ENCODE data around the gene TADA2B.

The TADA2B gene

DNA sequence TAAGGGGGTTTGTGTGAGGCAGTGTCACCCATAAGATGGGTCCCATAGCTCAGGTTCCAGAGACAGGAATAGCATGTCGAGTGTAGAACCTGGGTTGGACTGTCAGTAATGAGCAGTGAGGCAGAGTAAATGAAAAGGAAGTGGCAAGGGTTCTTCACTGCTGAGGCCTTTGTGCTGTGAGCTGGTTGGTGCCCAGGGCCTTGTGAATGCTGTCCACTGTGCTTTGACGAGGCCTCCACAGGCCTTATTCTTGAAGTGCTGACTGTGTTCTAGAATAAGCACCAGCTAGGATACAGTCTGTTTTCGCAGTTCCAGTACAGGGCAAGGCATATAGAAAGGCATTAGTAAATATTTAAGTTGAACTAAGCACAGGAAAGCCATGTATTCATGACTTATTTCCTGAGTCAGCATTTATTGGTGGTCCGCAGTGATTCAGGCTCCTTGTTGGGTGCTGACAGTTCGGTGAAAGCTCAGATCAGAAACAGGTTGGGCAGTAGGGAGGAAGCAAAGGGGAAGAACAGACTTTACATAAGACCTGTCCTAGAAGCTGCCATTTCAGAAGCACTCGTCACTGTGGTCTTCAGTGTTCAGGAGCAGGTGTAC, 25.6 kb upstream of the TADA2B start:
- Histone ChIP-seq H3K18ac (ENCODE audit: low read depth in 1 of 2, low read length in 2 of 2) (no peak overlapping the region), H2AK5ac (ENCODE audit: low read length, severe bottlenecking) (no peak overlapping the region), H3K9me3 (ENCODE audit: control insufficient read depth, low read length) (no peaks in the 10 kb centered on the region), H2BK120ac (ENCODE audit: low read depth, low read length) (no peak overlapping the region), H2BK5ac (ENCODE audit: low read depth, low read length, poor library complexity, severe bottlenecking) (no peak overlapping the region), H4K91ac (ENCODE audit: low read length) (no peak overlapping the region), H3K4me1 (ENCODE audit: control insufficient read depth, insufficient read depth, low read depth, low read length) (peaks cover 31% of the 10 kb centered on the region), H3K36me3 (ENCODE audit: control insufficient read depth in 1 of 2, insufficient read depth in 2 of 2, low read depth in 1 of 2, low read length in 2 of 2) (peaks cover 51 to 74% of the 10 kb centered on the region in 2 experiments), H2AFZ (ENCODE audit: low read depth, low read length) (no peak overlapping the region), H4K8ac (ENCODE audit: low read length) (no peak overlapping the region), H3K4ac (ENCODE audit: low read depth in 1 of 2, low read length in 2 of 2) (no peak overlapping the region), H3K4me3 (ENCODE audit: insufficient read depth in 1 of 2, low read depth in 1 of 2, low read length in 2 of 2) (no peak overlapping the region), H3K23ac (ENCODE audit: low read length in 2 of 2) (no peak overlapping the region), H3K79me1 (replicated peaks; ENCODE audit: low read length, poor library complexity, severe bottlenecking) (peaks cover 14% of the 10 kb centered on the region), H2BK12ac (ENCODE audit: low read length in 2 of 2) (no peak overlapping the region), H3K14ac (ENCODE audit: low read length in 2 of 2) (no peak overlapping the region), H3K4me2 (ENCODE audit: low read length, poor library complexity, severe bottlenecking) (no peak overlapping the region), H3K27ac (ENCODE audit: low read length, poor library complexity, severe bottlenecking) (no peak overlapping the region), H3K9ac (ENCODE audit: low read length) (no peak overlapping the region), H3K27me3 (ENCODE audit: control insufficient read depth in 1 of 2, insufficient read depth in 1 of 2, low read length in 2 of 2) (no peaks in the 10 kb centered on the region), H2BK15ac (ENCODE audit: low read depth, poor library complexity, severe bottlenecking) (no peak overlapping the region)
- DNase-seq, result no peak
- 97% methylated on average over 6 of the region's 6 CpGs for WGBS

DNA sequence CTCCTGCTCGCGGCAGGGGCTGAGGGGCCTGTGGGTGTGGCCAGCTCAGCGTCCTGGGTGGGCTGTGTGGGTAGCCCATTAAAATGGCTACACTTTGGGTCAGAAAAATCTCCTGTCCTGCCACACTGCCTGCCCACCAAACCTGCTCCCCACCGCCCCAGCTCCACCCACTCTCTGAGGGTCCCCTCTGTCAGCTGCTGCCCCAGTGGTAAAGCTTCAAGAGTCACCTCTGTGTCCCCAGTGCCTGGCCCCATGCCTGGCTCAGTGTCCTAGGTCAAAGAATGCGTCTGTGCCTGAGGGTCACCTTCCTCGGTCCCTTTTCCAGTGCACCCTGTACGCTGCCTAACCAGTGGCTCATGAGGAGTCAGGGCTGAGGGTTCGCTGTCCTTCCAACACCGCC, 24.9 kb upstream of the TADA2B start:
- 98% methylated on average over 8 of the region's 9 CpGs for WGBS

DNA sequence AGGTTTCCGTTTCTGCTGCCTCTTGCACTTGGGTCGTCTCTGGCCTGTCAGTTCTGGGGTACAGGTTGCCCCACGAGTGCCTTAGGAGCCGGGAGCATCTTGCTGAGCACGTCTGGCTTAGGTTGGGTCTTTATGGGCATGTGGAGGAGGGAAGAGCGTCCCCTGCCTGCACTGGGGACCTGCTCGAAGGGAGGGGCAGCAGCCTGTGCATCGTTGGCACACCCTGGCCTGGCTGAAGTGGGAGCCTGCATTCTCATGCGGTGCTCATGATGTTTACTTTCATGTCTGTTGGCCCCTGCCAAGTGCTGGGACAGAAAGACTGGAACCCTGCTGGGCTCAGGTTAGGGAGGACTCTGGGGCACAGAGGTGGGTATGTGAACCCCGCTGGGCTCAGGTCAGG, 23.8 kb upstream of the TADA2B start:
- WGBS, result 87% methylated on average over 9 of the region's 10 CpGs
- no peak overlapping the region for H3K4me2 ChIP-seq (ENCODE audit: low read length, poor library complexity, severe bottlenecking)
- H3K4ac ChIP-seq (ENCODE audit: low read depth in 1 of 2, low read length in 2 of 2), result no peak overlapping the region
- H3K27me3 ChIP-seq (ENCODE audit: control insufficient read depth in 1 of 2, insufficient read depth in 1 of 2, low read length in 2 of 2), result no peaks in the 10 kb centered on the region
- H2BK120ac ChIP-seq (ENCODE audit: low read depth, low read length), result no peak overlapping the region
- H2BK12ac ChIP-seq (ENCODE audit: low read length in 2 of 2), result peak overlapping the region in 1 of 2 experiments; percentile 15
- H4K8ac ChIP-seq (ENCODE audit: low read length), result no peak overlapping the region
- H2BK5ac ChIP-seq (ENCODE audit: low read depth, low read length, poor library complexity, severe bottlenecking), result no peak overlapping the region
- no peak overlapping the region for H3K18ac ChIP-seq (ENCODE audit: low read depth in 1 of 2, low read length in 2 of 2)
- H2BK15ac ChIP-seq (ENCODE audit: low read depth, poor library complexity, severe bottlenecking), result no peak overlapping the region
- H3K79me1 ChIP-seq (replicated peaks; ENCODE audit: low read length, poor library complexity, severe bottlenecking), result peaks cover 22% of the 10 kb centered on the region
- DNase-seq, result no peak
- no peak overlapping the region for H3K9ac ChIP-seq (ENCODE audit: low read length)
- H3K36me3 ChIP-seq (ENCODE audit: control insufficient read depth in 1 of 2, insufficient read depth in 2 of 2, low read depth in 1 of 2, low read length in 2 of 2), result peaks cover 56 to 67% of the 10 kb centered on the region in 2 experiments
- peak overlapping the region in 1 of 2 experiments; percentile 48 for H3K23ac ChIP-seq (ENCODE audit: low read length in 2 of 2)
- no peaks in the 10 kb centered on the region for H3K9me3 ChIP-seq (ENCODE audit: control insufficient read depth, low read length)
- peak overlapping the region; percentile 57 for H2AK5ac ChIP-seq (ENCODE audit: low read length, severe bottlenecking)
- H2AFZ ChIP-seq (ENCODE audit: low read depth, low read length), result no peak overlapping the region
- H3K4me3 ChIP-seq (ENCODE audit: insufficient read depth in 1 of 2, low read depth in 1 of 2, low read length in 2 of 2), result no peak overlapping the region
- H3K14ac ChIP-seq (ENCODE audit: low read length in 2 of 2), result peak overlapping the region in 1 of 2 experiments; percentile 53
- H4K91ac ChIP-seq (ENCODE audit: low read length), result no peak overlapping the region
- no peak overlapping the region for H3K27ac ChIP-seq (ENCODE audit: low read length, poor library complexity, severe bottlenecking)
- peaks cover 32% of the 10 kb centered on the region for H3K4me1 ChIP-seq (ENCODE audit: control insufficient read depth, insufficient read depth, low read depth, low read length)

More for the DNA sequence above, 24.9 kb upstream of the TADA2B start:
- H3K27ac ChIP-seq (ENCODE audit: low read length, poor library complexity, severe bottlenecking), result no peak overlapping the region
- H2BK15ac ChIP-seq (ENCODE audit: low read depth, poor library complexity, severe bottlenecking), result no peak overlapping the region
- H3K4me1 ChIP-seq (ENCODE audit: control insufficient read depth, insufficient read depth, low read depth, low read length), result peaks cover 28% of the 10 kb centered on the region
- H2AK5ac ChIP-seq (ENCODE audit: low read length, severe bottlenecking), result peak overlapping the region; percentile 3
- no peak overlapping the region for H3K18ac ChIP-seq (ENCODE audit: low read depth in 1 of 2, low read length in 2 of 2)
- no peak overlapping the region for H2BK12ac ChIP-seq (ENCODE audit: low read length in 2 of 2)
- H2AFZ ChIP-seq (ENCODE audit: low read depth, low read length), result no peak overlapping the region
- no peak overlapping the region for H3K14ac ChIP-seq (ENCODE audit: low read length in 2 of 2)
- H3K79me1 ChIP-seq (replicated peaks; ENCODE audit: low read length, poor library complexity, severe bottlenecking), result peaks cover 14% of the 10 kb centered on the region
- no peak overlapping the region for H3K4me2 ChIP-seq (ENCODE audit: low read length, poor library complexity, severe bottlenecking)
- H3K23ac ChIP-seq (ENCODE audit: low read length in 2 of 2), result no peak overlapping the region
- H4K8ac ChIP-seq (ENCODE audit: low read length), result no peak overlapping the region
- H3K9ac ChIP-seq (ENCODE audit: low read length), result no peak overlapping the region
- no peak overlapping the region for H2BK5ac ChIP-seq (ENCODE audit: low read depth, low read length, poor library complexity, severe bottlenecking)
- no peak overlapping the region for H2BK120ac ChIP-seq (ENCODE audit: low read depth, low read length)
- H3K4ac ChIP-seq (ENCODE audit: low read depth in 1 of 2, low read length in 2 of 2), result no peak overlapping the region
- no peaks in the 10 kb centered on the region for H3K27me3 ChIP-seq (ENCODE audit: control insufficient read depth in 1 of 2, insufficient read depth in 1 of 2, low read length in 2 of 2)
- no peaks in the 10 kb centered on the region for H3K9me3 ChIP-seq (ENCODE audit: control insufficient read depth, low read length)
- no peak overlapping the region for H4K91ac ChIP-seq (ENCODE audit: low read length)
- peaks cover 47 to 71% of the 10 kb centered on the region in 2 experiments for H3K36me3 ChIP-seq (ENCODE audit: control insufficient read depth in 1 of 2, insufficient read depth in 2 of 2, low read depth in 1 of 2, low read length in 2 of 2)
- no peak for DNase-seq
- H3K4me3 ChIP-seq (ENCODE audit: insufficient read depth in 1 of 2, low read depth in 1 of 2, low read length in 2 of 2), result no peak overlapping the region

DNA sequence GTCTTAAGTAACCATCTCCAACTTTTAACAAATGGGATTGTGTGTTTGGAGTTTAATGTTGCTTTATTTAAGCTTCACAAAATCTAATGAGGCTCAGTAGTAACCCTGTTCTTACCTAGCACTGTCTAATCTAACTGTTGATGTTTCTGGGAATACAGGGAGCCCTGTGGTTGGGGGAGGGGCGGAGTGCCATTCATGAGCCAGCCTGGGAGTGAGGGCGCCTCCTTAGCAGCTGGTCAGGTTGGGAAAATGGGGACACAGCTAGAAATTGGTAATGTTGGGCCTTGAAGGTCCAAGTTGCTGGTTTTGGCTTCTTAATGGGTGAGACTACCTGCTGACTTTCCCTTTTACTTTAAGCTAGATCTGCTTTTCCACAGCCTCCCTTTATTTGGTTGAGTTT, 22.9 kb upstream of the TADA2B start:
- H2BK5ac ChIP-seq (ENCODE audit: low read depth, low read length, poor library complexity, severe bottlenecking), result no peak overlapping the region
- H3K18ac ChIP-seq (ENCODE audit: low read depth in 1 of 2, low read length in 2 of 2), result no peak overlapping the region
- H4K91ac ChIP-seq (ENCODE audit: low read length), result no peak overlapping the region
- H3K9ac ChIP-seq (ENCODE audit: low read length), result no peak overlapping the region
- H2AK5ac ChIP-seq (ENCODE audit: low read length, severe bottlenecking), result no peak overlapping the region
- H3K79me1 ChIP-seq (replicated peaks; ENCODE audit: low read length, poor library complexity, severe bottlenecking), result peaks cover 24% of the 10 kb centered on the region
- peaks cover 55 to 61% of the 10 kb centered on the region in 2 experiments for H3K36me3 ChIP-seq (ENCODE audit: control insufficient read depth in 1 of 2, insufficient read depth in 2 of 2, low read depth in 1 of 2, low read length in 2 of 2)
- no peak overlapping the region for H2BK15ac ChIP-seq (ENCODE audit: low read depth, poor library complexity, severe bottlenecking)
- H3K4me1 ChIP-seq (ENCODE audit: control insufficient read depth, insufficient read depth, low read depth, low read length), result peaks cover 32% of the 10 kb centered on the region
- H3K27me3 ChIP-seq (ENCODE audit: control insufficient read depth in 1 of 2, insufficient read depth in 1 of 2, low read length in 2 of 2), result no peaks in the 10 kb centered on the region
- H3K4ac ChIP-seq (ENCODE audit: low read depth in 1 of 2, low read length in 2 of 2), result no peak overlapping the region
- no peak overlapping the region for H3K4me2 ChIP-seq (ENCODE audit: low read length, poor library complexity, severe bottlenecking)
- no peak for DNase-seq
- no peak overlapping the region for H3K4me3 ChIP-seq (ENCODE audit: insufficient read depth in 1 of 2, low read depth in 1 of 2, low read length in 2 of 2)
- no peak overlapping the region for H4K8ac ChIP-seq (ENCODE audit: low read length)
- H2BK12ac ChIP-seq (ENCODE audit: low read length in 2 of 2), result no peak overlapping the region
- H3K27ac ChIP-seq (ENCODE audit: low read length, poor library complexity, severe bottlenecking), result no peak overlapping the region
- H3K23ac ChIP-seq (ENCODE audit: low read length in 2 of 2), result no peak overlapping the region
- H2BK120ac ChIP-seq (ENCODE audit: low read depth, low read length), result no peak overlapping the region
- H3K9me3 ChIP-seq (ENCODE audit: control insufficient read depth, low read length), result no peaks in the 10 kb centered on the region
- WGBS, result 100% methylated on average over 2 of the region's 2 CpGs
- H2AFZ ChIP-seq (ENCODE audit: low read depth, low read length), result no peak overlapping the region
- no peak overlapping the region for H3K14ac ChIP-seq (ENCODE audit: low read length in 2 of 2)
